GM21737 (cell line): ENCODE measurements around the gene BCL11A.

Experiments
- ATAC-seq: cut with Tn5 transposase; IDR thresholded peaks from one replicate; pipeline ENCODE4 v1.9.1; 2021; ENCODE audit warnings: mild to moderate bottlenecking, moderate library complexity; ENCODE audit not compliant: unreplicated experiment

Gene BCL11A

DNA sequence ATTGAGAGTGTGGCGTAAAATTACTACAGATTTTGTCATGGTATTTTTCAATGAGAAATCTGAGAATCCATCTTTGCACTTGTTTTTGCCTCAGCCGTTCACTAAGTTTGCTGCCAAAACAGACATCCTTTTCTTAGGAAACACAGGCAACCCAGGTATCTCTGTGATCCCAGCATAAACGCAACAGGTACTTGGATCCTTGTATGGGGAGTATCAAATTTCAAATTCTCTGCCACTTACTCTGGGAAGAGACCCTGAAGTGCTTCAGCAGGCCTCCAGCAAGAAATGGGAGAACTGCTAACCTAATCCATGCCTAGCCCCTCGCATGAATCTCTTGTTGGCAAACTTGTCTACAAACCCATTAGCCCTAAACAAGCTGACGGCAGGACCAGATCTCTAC, 83.1 kb downstream of the BCL11A start:
- ATAC-seq: no peak

DNA sequence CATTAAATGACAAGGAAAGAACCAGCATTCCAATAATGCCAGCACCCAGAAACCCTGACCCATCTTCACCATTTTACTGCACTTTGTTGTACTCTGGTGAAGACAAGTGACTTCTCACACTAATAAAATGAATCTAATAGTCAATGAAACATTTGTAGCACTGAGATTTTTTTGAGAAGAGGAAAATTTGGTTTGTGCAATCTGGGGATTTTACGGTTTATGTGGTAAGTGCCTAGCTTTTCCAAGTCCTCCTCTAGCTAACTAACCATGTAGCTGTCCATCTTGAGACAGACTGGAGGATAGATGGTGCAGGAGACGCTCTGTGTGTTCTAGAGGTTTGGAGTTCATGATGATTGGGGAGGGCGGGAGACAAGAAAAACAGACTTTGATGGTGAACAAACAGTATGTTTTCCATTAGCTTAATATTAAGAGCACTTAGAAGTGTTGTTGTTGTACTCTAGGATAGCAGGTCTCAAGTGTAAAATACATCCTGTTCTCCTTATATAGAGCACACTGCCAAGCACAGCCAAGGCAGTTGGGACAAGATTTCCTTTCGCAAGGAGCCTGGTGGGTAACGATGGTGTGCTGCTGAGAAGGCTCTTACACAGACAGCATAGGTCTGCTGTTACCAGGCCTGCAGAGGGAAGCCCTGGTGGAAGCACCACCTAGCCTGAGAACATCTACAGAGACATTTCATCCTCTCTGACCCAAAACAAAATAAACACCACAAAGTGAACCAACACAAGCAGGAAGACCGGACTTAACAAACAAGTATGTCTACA, 83.7 kb downstream of the BCL11A start:
- no peak for ATAC-seq

DNA sequence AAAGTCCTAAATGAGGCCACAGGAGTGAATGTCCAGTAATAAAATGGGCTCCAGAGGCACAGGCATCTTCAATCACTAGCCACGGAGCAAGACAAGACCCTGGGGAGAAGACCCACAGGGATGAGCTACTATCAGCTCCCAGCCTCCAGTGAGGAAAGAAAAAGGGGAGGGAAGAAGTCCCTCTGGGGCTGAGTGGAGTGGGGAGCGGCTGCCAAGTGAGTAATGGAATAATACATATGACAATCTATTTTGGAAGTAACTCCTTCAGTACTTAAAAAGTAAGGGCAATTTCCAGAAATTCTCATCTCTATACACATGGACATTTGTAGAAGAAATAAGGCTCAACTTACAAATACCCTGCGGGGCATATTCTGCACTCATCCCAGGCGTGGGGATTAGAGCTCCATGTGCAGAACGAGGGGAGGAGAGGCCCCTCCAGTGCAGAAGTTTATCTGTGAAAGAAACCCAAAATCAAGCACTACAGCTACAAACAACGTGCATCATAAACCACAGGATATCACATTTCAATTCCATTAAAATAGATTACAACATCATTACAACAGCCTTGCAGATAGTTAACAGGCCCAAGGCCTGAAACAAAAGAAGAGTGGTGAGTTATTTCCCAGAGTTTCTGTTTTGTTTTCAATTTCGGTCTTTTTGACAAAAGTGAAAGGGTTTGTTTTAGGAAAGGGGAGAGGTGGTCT, 84.9 kb downstream of the BCL11A start:
- no peak for ATAC-seq

DNA sequence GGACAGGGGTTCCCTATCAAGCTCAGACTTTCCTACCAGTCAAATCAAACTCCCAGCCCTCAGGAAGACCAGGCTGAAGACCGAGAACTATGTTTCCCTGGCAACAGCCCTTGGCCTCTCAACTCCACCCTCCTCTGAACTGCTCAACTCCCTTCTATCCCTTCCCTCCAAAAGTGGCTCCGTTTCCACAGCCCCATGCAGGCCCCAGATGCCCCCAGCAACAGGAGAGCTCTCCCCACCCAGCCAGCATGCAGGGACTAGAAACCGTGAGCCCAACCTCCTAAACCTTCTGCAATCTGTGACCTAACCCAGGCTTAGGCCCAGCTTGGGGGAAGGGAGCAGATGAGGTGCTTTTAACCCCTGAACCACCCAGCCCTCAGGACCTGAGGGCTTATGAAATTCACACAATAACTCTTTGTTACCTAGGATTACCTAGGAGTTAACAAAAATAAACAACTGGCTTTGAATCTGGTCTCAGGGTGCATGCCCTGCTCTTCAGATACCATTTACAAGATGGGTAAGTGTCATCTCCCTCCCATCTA, 87.2 kb downstream of the BCL11A start:
- ATAC-seq: no peak

DNA sequence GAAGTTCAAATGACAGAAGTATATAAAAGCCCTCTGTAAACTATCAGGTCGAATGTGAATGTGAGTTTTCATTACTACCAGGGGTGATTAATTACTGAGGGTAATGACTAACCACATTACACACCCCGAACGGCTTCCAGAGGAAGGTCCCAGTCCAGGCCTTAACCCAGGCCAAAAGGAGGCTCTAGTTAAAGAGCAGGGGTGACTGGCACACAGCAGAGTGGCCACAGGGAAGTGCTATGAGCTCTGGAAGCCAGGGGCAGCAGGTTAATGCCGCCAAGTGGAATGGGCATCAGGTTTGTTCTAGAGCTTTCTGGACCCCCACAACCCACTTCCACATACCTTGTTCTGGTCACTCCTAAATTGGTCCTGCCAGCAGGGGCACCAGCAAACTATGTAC, 87.7 kb downstream of the BCL11A start:
- ATAC-seq: no peak

DNA sequence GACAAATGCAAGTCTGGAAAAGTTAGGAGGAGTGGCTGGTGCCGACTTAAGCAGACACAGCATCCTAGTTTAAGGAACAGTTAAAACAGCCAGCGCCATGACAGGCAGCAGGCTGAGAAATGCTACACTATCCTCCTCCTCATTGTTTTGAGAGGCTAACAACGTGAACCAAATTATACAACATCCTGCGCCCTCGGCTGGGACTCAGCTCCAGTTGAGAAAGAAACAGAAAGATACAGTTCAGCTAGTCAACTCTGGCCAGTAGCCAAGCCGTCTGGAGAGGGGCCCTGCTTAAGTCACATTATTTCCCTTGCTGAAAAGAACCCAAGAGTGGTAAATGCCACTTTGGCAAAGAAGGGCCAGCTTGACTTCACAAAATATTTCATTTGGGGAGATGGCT, 90.2 kb downstream of the BCL11A start:
- no peak for ATAC-seq

DNA sequence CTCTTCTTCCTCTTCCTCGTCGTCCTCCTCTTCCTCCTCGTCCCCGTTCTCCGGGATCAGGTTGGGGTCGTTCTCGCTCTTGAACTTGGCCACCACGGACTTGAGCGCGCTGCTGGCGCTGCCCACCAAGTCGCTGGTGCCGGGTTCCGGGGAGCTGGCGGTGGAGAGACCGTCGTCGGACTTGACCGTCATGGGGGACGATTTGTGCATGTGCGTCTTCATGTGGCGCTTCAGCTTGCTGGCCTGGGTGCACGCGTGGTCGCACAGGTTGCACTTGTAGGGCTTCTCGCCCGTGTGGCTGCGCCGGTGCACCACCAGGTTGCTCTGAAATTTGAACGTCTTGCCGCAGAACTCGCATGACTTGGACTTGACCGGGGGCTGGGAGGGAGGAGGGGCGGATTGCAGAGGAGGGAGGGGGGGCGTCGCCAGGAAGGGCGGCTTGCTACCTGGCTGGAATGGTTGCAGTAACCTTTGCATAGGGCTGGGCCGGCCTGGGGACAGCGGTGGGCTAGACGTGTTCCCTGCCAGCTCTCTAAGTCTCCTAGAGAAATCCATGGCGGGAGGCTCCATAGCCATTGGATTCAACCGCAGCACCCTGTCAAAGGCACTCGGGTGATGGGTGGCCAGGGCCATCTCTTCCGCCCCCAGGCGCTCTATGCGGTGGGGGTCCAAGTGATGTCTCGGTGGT, 91.9 kb downstream of the BCL11A start:
- ATAC-seq: no peak

DNA sequence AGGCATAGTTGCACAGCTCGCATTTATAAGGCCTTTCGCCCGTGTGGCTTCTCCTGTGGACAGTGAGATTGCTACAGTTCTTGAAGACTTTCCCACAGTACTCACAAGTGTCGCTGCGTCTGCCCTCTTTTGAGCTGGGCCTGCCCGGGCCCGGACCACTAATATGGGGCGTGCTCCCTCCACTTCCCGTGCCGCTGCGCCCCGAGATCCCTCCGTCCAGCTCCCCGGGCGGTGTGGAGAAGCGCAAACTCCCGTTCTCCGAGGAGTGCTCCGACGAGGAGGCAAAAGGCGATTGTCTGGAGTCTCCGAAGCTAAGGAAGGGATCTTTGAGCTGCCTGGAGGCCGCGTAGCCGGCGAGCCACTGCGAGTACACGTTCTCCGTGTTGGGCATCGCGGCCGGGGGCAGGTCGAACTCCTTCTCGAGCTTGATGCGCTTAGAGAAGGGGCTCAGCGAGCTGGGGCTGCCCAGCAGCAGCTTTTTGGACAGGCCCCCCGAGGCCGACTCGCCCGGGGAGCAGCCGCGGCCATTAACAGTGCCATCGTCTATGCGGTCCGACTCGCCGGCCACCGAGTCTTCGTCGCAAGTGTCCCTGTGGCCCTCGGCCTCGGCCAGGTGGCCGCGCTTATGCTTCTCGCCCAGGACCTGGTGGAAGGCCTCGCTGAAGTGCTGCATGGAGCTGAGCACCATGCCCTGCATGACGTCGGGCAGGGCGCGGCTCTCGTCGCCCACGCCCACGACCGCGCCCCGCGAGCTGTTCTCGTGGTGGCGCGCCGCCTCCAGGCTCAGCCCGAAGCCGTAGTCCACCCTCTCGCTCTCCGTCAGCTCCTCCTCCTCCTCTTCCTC, 92.7 kb downstream of the BCL11A start:
- no peak for ATAC-seq

DNA sequence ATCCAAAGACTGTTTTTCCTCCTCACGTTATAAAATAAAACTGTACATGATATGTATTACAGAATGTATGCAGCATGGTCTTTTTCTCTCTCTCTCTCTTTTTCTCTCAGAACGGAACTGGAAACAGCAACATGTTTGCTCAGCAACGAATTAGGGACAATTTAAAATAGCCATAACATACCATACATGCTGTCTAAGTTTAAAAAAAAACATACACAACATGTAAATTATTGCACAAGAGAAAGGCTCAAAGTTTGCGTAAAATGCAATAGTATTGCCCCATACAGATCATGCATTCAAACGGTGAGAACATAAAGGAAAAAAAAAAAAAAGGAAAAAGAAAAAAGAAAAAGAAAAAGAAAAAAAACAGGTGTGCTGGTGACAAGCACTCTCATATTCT, 93.6 kb downstream of the BCL11A start:
- ATAC-seq: no peak

DNA sequence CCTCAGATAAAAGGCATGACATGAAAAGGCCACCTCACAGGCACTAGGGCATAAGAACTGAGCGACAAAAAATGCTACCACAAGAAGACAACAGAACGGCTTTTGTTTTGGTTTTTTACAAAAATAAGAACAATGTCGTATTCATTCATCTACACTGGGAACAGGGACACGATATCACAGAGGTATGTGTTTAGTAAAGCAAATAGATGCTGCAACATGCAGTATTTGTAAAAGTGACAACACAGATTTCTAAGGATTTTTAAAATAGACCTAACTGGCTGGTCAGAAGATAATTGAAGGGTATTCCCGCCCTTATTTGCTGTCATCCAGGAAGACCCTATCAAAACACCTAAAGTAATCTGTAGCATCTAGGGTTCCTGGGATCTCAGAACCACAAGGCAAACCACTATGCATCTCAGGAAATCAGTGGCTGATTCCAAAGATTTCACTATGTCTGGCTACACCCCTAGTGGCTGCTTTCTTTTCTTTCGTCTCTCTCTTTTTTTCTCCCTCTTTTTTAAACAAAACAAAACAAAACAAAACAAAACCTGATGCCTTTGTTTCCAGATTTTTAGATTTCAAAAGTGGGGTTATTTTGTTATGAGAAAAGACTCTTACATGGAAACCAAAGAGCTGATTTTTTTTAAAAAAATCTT, 97.2 kb downstream of the BCL11A start:
- ATAC-seq: no peak

DNA sequence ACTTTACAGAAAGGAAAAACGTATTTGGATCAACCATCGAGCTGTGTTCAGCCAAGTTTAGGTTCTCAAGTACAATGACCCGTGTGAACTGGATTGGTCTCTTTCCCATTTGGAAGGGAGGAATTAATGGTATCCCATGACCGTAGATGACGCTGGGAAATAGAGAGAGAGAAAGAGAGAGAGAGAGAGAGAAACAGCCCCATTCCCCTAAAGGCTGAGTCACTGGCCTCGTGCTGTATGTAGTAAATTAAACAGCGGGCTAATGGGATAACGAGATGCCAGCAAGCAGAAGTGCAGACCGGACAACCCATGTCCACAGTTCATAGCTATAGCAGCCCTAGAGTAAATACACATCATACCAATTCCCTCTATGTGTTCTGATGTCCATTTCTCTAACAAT, 99.6 kb downstream of the BCL11A start:
- ATAC-seq: no peak

DNA sequence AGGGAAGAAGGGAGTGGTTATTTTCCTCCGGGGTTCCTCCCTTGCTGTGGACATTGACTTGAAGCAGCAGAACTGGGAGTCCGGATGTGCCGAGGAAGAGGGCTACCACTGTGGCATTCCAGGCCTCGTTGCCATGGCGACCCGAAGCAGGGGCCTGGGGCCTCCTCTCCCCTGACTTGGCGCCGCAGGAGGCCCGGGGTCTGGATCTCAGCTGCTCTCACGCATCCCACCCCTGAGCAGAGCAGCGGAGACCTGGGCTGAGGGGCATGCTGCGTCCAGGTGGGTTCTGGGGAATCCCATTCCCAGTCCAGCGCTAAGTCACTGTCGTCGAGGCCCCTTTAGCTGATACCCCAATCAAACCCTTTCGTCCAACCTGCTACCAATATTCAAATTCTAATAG, 100.2 kb downstream of the BCL11A start:
- no peak for ATAC-seq

DNA sequence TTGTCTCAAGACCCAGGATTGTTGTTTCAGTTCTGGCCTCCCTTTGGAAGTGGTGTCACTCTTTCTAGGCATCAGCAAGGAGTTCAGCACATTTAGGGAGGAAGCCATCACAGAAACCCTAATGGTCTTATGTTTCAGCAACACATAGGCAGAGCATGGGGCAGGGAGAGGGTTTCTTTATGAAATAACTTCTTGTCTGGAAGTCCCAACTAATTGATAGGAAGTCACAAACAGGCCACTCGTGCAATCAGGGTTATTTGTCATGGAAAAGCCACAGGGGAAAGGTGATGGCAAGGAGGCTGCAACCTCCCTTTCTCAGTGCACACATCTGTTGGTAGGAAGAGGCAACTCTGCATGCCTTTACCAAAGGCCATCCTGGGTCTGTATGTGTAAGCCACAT, 103.0 kb downstream of the BCL11A start:
- no peak for ATAC-seq

DNA sequence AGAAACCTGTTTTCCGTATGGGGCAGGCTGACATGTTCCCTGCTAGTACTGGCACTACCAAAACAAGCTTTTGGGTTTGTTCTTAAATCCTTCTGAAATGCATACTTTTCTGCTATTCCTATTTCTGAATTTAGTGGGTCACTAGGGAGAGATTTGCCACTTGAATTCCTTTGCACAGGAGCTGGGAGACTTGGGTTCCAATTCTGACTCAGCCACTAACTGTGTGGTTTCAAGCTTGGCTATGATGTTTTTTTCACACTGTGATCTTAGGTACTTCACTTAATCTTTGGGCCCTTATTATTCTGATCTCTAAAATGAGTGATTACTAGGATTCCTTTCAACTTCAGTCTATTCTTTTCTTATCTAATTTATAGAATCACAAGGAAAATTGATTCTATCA, 105.5 kb downstream of the BCL11A start:
- no peak for ATAC-seq

DNA sequence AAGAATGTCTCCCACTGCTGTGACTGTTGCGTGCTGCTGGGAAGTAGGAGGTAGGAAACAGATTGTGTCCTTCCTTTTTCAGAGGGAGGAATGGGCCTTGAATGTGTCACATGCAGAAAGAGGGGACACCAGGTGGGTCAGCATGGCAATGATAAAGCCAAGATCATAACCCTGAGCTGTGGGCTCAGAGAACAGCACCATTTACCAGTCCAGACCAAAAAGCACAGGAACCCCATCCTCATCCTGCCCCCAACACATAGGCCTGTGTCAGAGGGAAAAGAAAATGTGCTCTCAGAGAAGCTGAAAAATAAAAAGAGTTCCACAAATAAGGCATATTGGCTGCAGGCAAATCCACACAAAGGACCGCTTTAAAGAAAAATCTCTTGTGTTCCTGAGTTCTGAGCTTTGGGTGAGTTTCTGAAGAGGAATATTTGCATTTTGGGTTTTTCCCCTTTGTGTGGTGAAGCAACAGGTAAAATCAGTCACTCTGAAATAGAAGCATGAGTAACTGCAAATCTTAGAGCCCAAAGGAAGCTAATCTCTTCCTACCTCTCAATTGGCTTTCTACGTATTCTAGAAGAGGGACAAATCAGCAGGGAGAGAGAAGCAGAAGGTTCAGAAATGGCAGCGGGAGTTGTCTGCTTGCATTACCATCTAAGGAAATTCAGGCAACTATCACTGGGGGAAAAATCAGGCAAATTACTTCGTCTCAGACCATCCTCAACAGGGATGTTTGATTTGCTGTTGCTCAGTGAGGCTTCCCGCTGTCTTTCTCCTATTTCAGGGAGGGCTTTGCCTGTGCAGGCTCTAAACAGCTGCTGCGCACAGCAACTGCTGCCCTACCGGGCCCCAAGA, 106.8 kb downstream of the BCL11A start:
- peak; percentile 91 for ATAC-seq

DNA sequence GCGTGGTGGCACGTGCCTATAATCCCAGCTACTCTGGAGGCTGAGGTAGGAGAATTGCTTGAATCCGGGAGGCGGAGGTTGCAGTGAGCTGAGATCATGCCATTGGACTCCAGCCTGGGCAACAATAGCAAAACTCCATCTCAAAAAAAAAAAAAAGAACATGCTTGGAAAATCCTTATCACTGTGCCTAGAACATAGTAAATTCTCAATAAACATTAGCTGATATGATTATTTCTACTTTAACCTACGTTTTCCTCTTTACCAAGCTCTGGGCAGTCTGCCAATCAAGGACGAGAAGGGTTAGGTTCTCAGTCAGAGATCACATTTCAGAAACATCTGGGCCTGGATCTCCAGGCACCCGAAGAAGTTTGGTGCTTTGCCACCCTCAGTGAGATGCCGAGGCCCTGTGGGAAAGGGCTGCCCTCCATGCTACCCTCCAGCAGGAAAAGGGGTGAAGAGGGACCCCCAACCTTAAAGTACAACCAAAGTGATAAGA, 107.7 kb downstream of the BCL11A start:
- ATAC-seq: no peak

DNA sequence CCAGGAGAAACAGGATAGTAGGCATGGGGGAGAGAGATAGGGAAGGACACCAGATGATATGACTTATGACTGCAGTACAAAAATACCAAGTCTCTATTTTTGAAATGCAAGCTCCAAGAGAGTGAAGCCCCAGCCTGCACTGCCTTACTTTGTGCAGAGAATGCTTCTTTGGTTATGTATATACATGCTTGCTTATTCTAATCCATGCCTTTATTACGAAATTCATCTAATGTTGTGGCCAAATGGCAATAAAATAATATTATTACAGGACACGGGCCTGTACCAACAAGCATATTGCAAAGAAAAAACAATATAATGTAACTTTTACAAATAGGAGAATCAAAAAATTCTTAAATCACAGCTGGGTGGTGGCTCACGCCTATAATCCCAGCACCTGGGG, 110.8 kb downstream of the BCL11A start:
- ATAC-seq: no peak

DNA sequence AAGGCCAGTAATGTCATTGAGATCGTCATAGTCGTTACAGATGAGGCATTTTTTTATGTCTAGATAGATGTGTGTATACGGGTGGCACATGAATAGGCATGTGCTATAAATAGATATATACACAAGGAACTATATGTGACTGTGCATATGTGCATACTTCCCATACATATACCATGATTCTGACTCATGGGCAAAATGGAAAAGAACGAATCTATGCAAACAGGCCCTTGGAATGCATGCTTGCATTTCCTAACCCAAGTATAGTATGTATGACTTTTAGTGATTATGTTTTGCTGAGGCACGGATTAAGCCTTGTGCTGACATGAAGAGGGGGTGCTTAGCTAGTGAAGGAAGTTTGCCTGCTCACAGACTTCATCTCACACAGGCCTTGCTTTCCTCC, 111.7 kb downstream of the BCL11A start:
- no peak for ATAC-seq

DNA sequence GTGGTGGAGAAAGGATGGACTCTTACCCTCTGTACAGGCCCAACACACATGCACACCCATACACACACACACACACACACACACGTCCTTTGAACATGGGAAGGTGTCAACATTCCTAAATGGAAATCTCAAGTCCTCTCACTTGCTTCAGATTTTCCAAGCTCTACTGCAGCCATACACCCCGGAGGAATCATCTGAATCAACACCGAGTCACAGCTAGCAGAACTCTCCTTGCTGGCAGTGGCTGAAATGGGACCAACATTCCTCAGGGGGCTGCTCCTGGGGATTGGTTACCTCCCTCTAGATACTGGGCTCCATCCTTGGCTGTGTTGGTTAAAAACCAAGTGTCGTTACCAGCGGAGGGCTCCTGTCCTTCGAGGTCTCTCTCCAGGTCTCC, 112.7 kb downstream of the BCL11A start:
- no peak for ATAC-seq
